H1 (cell line): ENCODE data around the gene APOBEC2. TPM values are rescaled to one million over a fixed set of nuclear protein-coding genes. Genes with fewer than 3 reads are reported as not detected.

Source experiments
- ASH2L ChIP-seq: fragments of 200-600, 300-600 bp; sonication (generic); IDR thresholded peaks from one replicate; pipeline ENCODE4 v1.7.1; 2017; ENCODE audit warnings: low read length
- CBX5 ChIP-seq: fragments of 300-800, 300-1000 bp; sonication (generic); IDR thresholded peaks from 2 replicates; pipeline ENCODE4 v1.7.1; 2016; ENCODE audit warnings: antibody characterized with exemption, low read length, low read depth
- CTBP2 ChIP-seq: IDR thresholded peaks from 2 replicates; pipeline ENCODE4 v1.7.0; 2011; ENCODE audit warnings: borderline replicate concordance, mild to moderate bottlenecking, moderate library complexity, mixed read lengths, low read length; ENCODE audit not compliant: insufficient read depth, insufficient read length
- CTCF ChIP-seq, 3 experiments: IDR thresholded peaks; 1 replicate in 2 of 3; 2 replicates in 1 of 3; pipeline versions ENCODE4 v1.5.1 to v1.6.1; 2011; ENCODE audit warnings: low read length in 3 of 3, mild to moderate bottlenecking in 3 of 3, inconsistent platforms in 2 of 3, low read depth in 1 of 3, moderate library complexity in 1 of 3; ENCODE audit not compliant: insufficient read depth in 1 of 3; ENCODE audit errors: control extremely low read depth in 1 of 3
- E2F6 ChIP-seq: IDR thresholded peaks from 2 replicates; pipeline ENCODE4 v1.6.1; 2012; ENCODE audit warnings: inconsistent platforms
- EGR1 ChIP-seq: IDR thresholded peaks from 2 replicates; pipeline ENCODE4 v1.6.1; 2011; ENCODE audit warnings: low read depth, low read length, borderline replicate concordance
- EP300 ChIP-seq, 2 experiments: IDR thresholded peaks; 1 replicate in 1 of 2; 2 replicates in 1 of 2; pipeline ENCODE4 v1.6.1; 2011 to 2012; ENCODE audit warnings: low read depth in 2 of 2, low read length in 2 of 2, mild to moderate bottlenecking in 2 of 2, borderline replicate concordance in 1 of 2, inconsistent platforms in 1 of 2, moderate library complexity in 1 of 2
- EZH2 ChIP-seq: fragments of 200-600 bp; sonication (generic); IDR thresholded peaks from 2 replicates; pipeline ENCODE4 v1.7.1; 2012; ENCODE audit warnings: low read depth, mild to moderate bottlenecking, moderate library complexity, low read length, inconsistent platforms; ENCODE audit not compliant: severe bottlenecking
- FOSL1 ChIP-seq: IDR thresholded peaks from 2 replicates; pipeline ENCODE4 v1.6.1; 2011; ENCODE audit warnings: mild to moderate bottlenecking, low read depth, low read length, moderate library complexity; ENCODE audit not compliant: insufficient read depth
- KDM4A ChIP-seq: IDR thresholded peaks from one replicate; pipeline ENCODE4 v1.7.1; 2012; ENCODE audit warnings: low read depth, mild to moderate bottlenecking, moderate library complexity, low read length, inconsistent platforms; ENCODE audit not compliant: severe bottlenecking
- PHF8 ChIP-seq: fragments of 200-600 bp; sonication (generic); conservative IDR thresholded peaks from 2 replicates; pipeline ENCODE4 v1.7.1; 2012; ENCODE audit warnings: low read depth, mild to moderate bottlenecking, inconsistent platforms, low read length, moderate library complexity
- RAD21 ChIP-seq, 2 experiments: IDR thresholded peaks in 1 of 2; conservative IDR thresholded peaks in 1 of 2; 2 replicates each; pipeline ENCODE4 v1.6.1; 2011; ENCODE audit warnings: low read depth in 2 of 2, low read length in 2 of 2, improper control_type of control experiment in 1 of 2, inconsistent platforms in 1 of 2, mild to moderate bottlenecking in 1 of 2, moderate library complexity in 1 of 2
- SIN3A ChIP-seq, 2 experiments: IDR thresholded peaks in 1 of 2; conservative IDR thresholded peaks in 1 of 2; 2 replicates each; pipeline ENCODE4 v1.6.1; 2011 to 2012; ENCODE audit warnings: low read length in 2 of 2, improper control_type of control experiment in 1 of 2, low read depth in 1 of 2, mild to moderate bottlenecking in 1 of 2
- SIRT6 ChIP-seq: IDR thresholded peaks from one replicate; pipeline ENCODE4 v1.7.1; 2012; ENCODE audit warnings: low read length, inconsistent platforms
- SIX5 ChIP-seq: IDR thresholded peaks from 2 replicates; pipeline ENCODE4 v1.6.1; 2011; ENCODE audit warnings: mild to moderate bottlenecking, low read depth, low read length
- SP4 ChIP-seq: IDR thresholded peaks from 2 replicates; pipeline ENCODE4 v1.6.1; 2012; ENCODE audit warnings: low read length, inconsistent platforms
- SUZ12 ChIP-seq: fragments of 200-600 bp; sonication (generic); IDR thresholded peaks from 2 replicates; pipeline ENCODE4 v1.6.1; 2012; ENCODE audit warnings: mild to moderate bottlenecking, inconsistent platforms, low read length, moderate library complexity, mixed read lengths
- TAF1 ChIP-seq: IDR thresholded peaks from 2 replicates; pipeline ENCODE4 v1.6.1; 2011; ENCODE audit warnings: mild to moderate bottlenecking, low read depth, low read length
- USF2 ChIP-seq: IDR thresholded peaks from 2 replicates; pipeline ENCODE4 v1.6.1; 2011; ENCODE audit warnings: low read length, improper control_type of control experiment
- YY1 ChIP-seq: IDR thresholded peaks from 2 replicates; pipeline ENCODE4 v1.6.1; 2011; ENCODE audit warnings: low read depth, mild to moderate bottlenecking, low read length
- polyA plus RNA-seq, 7 experiments: library from polyadenylated mRNA; depleted of rRNA in 3 of 7; stranded (reverse) in 5 of 7; unstranded in 2 of 7; fragments of >200 nt in 5 of 7; fragments of 200-250 nt in 2 of 7; gene quantifications; 1 replicate in 5 of 7; 2 replicates in 1 of 7; 4 replicates in 1 of 7; pipeline versions ENCODE4 v1.2.1 to v1.2.3, GENCODE V29; 2011 to 2013; ENCODE audit warnings: missing spikeins in 2 of 7, mixed read lengths in 2 of 7
- total RNA-seq: library from RNA; stranded (reverse); fragmentation: NEBNext Ultra II Directional; extraction: Animal tissue kit (Norgen Biotek cat#: 25700); gene quantifications from 2 replicates; pipeline ENCODE4 v1.2.1, GENCODE V29; 2021

Gene APOBEC2
- total and polyA plus RNA-seq, 2 of the 8 experiments (the other 6 are each of a cell fraction or from before 2014, with no cell fraction given), result not detected

- TF ChIP-seq CTCF (IDR thresholded peaks at IDR 0.05; ENCODE audit: control extremely low read depth in 1 of 3, insufficient read depth in 1 of 3, low read depth in 1 of 3, low read length in 3 of 3) (peak; percentile 78 to 91 (median 78)), CTBP2 (no peak), PHF8 (no peak), E2F6 (peak; percentile 95), TAF1 (0 out of 2 replicates have a peak, but pooled peaks have one; percentile 30), KDM4A (no peak), SIX5 (no peak), SIN3A (conservative IDR thresholded peaks at IDR 0.05 in 1 of 2, IDR thresholded peaks at IDR 0.05 in 1 of 2; ENCODE audit: low read depth in 1 of 2, low read length in 2 of 2) (peak; percentile 50 to 66; a peak in 1 of 4 replicates), CBX5 (no peak), EZH2 (no peak), YY1 (peak; percentile 86), EP300 (IDR thresholded peaks at IDR 0.05; ENCODE audit: borderline replicate concordance in 1 of 2, low read depth in 2 of 2, low read length in 2 of 2) (no peak), SIRT6 (no peak), EGR1 (peak; percentile 41; the same call in 1 of the 2 replicates), SP4 (no peak), RAD21 (IDR thresholded peaks at IDR 0.05 in 1 of 2, conservative IDR thresholded peaks at IDR 0.05 in 1 of 2; ENCODE audit: low read depth in 2 of 2, low read length in 2 of 2) (peak; percentile 76 to 89), SUZ12 (no peak), USF2 (no peak), FOSL1 (0 out of 2 replicates have a peak, but pooled peaks have one; percentile 6), ASH2L (peak; percentile 45)
Observed at GRCh38 chr6:41100871-41101287, 47.9 kb downstream of the APOBEC2 start (continued).
